ENCODE results near the gene TBC1D23.

The TBC1D23 gene

GRCh38 chr3:100354850-100355249 lies 94.1 kb downstream of the TBC1D23 start (continued):
- TF ChIP-seq CSRNP3 (CRISPR knock-in tag; IDR thresholded peaks at IDR 0.05) (no peak), TSHZ2 (CRISPR knock-in tag; IDR thresholded peaks at IDR 0.05) (no peak)

GRCh38 chr3:100358413-100358812 lies 97.6 kb downstream of the TBC1D23 start:
- TF ChIP-seq ZNF8 (CRISPR knock-in tag; IDR thresholded peaks at IDR 0.05), result no peak
- no peak for TF ChIP-seq CSDC2 (CRISPR knock-in tag; IDR thresholded peaks at IDR 0.05)
- TF ChIP-seq BACH2 (CRISPR knock-in tag; IDR thresholded peaks at IDR 0.05; ENCODE audit: borderline replicate concordance), result no peak
- no peak for TF ChIP-seq CREB5 (CRISPR knock-in tag; IDR thresholded peaks at IDR 0.05; ENCODE audit: low read depth)
- TF ChIP-seq PPARA (CRISPR knock-in tag; IDR thresholded peaks at IDR 0.05; ENCODE audit: borderline replicate concordance), result no peak
- TF ChIP-seq ESRRG (CRISPR knock-in tag; IDR thresholded peaks at IDR 0.05), result no peak
- no peak for TF ChIP-seq OSR1 (CRISPR knock-in tag; IDR thresholded peaks at IDR 0.05)
- TF ChIP-seq ZFP3 (CRISPR knock-in tag; IDR thresholded peaks at IDR 0.05), result no peak
- no peak for TF ChIP-seq RARB (CRISPR knock-in tag; IDR thresholded peaks at IDR 0.05)
- no peak for TF ChIP-seq ZC3H10 (CRISPR knock-in tag; IDR thresholded peaks at IDR 0.05)
- TF ChIP-seq PATZ1 (CRISPR knock-in tag; IDR thresholded peaks at IDR 0.05; ENCODE audit: borderline replicate concordance), result no peak
- no peak for ATAC-seq

- no peak for TF ChIP-seq ZNF565 (CRISPR knock-in tag; conservative IDR thresholded peaks at IDR 0.05; ENCODE audit: low read depth)
- ATAC-seq, result no peak
Observed at GRCh38 chr3:100359035-100359434, 98.2 kb downstream of the TBC1D23 start.

GRCh38 chr3:100360757-100361496 lies 100.1 kb downstream of the TBC1D23 start:
- TF ChIP-seq POU6F1 (CRISPR knock-in tag; IDR thresholded peaks at IDR 0.05; ENCODE audit: borderline replicate concordance, low read depth), result no peak
- no peak for TF ChIP-seq ZNF70 (CRISPR knock-in tag; IDR thresholded peaks at IDR 0.05)
- no peak for TF ChIP-seq ZFP3 (CRISPR knock-in tag; IDR thresholded peaks at IDR 0.05)
- TF ChIP-seq CSDC2 (CRISPR knock-in tag; IDR thresholded peaks at IDR 0.05), result no peak
- no peak for TF ChIP-seq SNAI2 (CRISPR knock-in tag; IDR thresholded peaks at IDR 0.05)
- TF ChIP-seq TSHZ2 (CRISPR knock-in tag; IDR thresholded peaks at IDR 0.05), result no peak
- no peak for ATAC-seq

Measured in SK-N-SH treated with all-trans-retinoic acid at 6 μM for 48 hours (cell line).